Hematopoietic multipotent progenitor cell treated with erythropoietin and hydrocortisone succinate and interleukin-3 and kit ligand, for 4 days (in vitro differentiated cells): ENCODE results near the gene TBL1X.
"Not testable (repeated sequence)": the region's sequence is repeated elsewhere in the genome, so short reads cannot be mapped to it uniquely, and the experiment has no call there.

Source experiments
- DNase-seq: peaks from one replicate; pipeline ENCODE4 v3.0.0-alpha.2; 2015

The TBL1X gene

GRCh38 chrX:9464435-9465371 lies at the start of gene TBL1X:
Gene TBL1X (plus strand): TSS chrX:9465058. CDS start chrX:9653587, 188,529 bp downstream.
- peak; percentile 73 for DNase-seq

GRCh38 chrX:9416562-9417348 lies 48.1 kb upstream of the TBL1X start:
- DNase-seq: no peak

GRCh38 chrX:9418262-9418661 lies 46.6 kb upstream of the TBL1X start:
- no peak for DNase-seq

- peak; percentile 28 for DNase-seq
Observed at GRCh38 chrX:9420275-9421265, 44.3 kb upstream of the TBL1X start.

GRCh38 chrX:9429767-9430166 lies 35.1 kb upstream of the TBL1X start:
- DNase-seq: no peak

- DNase-seq: no peak
Observed at GRCh38 chrX:9430346-9430921, 34.4 kb upstream of the TBL1X start.

- DNase-seq: no peak
Observed at GRCh38 chrX:9431281-9431680, 33.6 kb upstream of the TBL1X start.

GRCh38 chrX:9433596-9433995 lies 31.3 kb upstream of the TBL1X start:
- DNase-seq: no peak

GRCh38 chrX:9434051-9434550 lies 30.8 kb upstream of the TBL1X start:
- no peak for DNase-seq

- not testable (repeated sequence) for DNase-seq
Observed at GRCh38 chrX:9435086-9435485, 29.8 kb upstream of the TBL1X start.

GRCh38 chrX:9436812-9437211 lies 28.0 kb upstream of the TBL1X start:
- DNase-seq: no peak

GRCh38 chrX:9438933-9439494 lies 25.8 kb upstream of the TBL1X start:
- no peak for DNase-seq

- no peak for DNase-seq
Observed at GRCh38 chrX:9440116-9440844, 24.6 kb upstream of the TBL1X start.

- no peak for DNase-seq
Observed at GRCh38 chrX:9442056-9442455, 22.8 kb upstream of the TBL1X start.

GRCh38 chrX:9443327-9443726 lies 21.5 kb upstream of the TBL1X start:
- no peak for DNase-seq

GRCh38 chrX:9447906-9448305 lies 17.0 kb upstream of the TBL1X start:
- DNase-seq: no peak

- peak; percentile 71 for DNase-seq
Observed at GRCh38 chrX:9456250-9457074, 8.4 kb upstream of the TBL1X start.

- DNase-seq: not testable (repeated sequence)
Observed at GRCh38 chrX:9458034-9458433, 6.8 kb upstream of the TBL1X start.

GRCh38 chrX:9458516-9459078 lies 6.3 kb upstream of the TBL1X start:
- DNase-seq: no peak
